ENCODE data around the gene GAB2.

GAB2 gene

GRCh38 chr11:78203184-78203583 is 214.4 kb downstream of the GAB2 start:
- DNase-seq (ENCODE audit: low spot score) = no peak

GRCh38 chr11:78202733-78203167 is 214.9 kb downstream of the GAB2 start:
- peak; percentile 46 for DNase-seq (ENCODE audit: low spot score)

- no peak for DNase-seq (ENCODE audit: low spot score)
Observed at GRCh38 chr11:78201096-78201818, 216.4 kb downstream of the GAB2 start.

- DNase-seq (ENCODE audit: low spot score) = no peak
Observed at GRCh38 chr11:78200553-78200952, 217.1 kb downstream of the GAB2 start.

- DNase-seq (ENCODE audit: low spot score) = no peak
Observed at GRCh38 chr11:78200061-78200460, 217.6 kb downstream of the GAB2 start.

- DNase-seq (ENCODE audit: low spot score) = no peak
Observed at GRCh38 chr11:78199653-78200015, 218.0 kb downstream of the GAB2 start.

GRCh38 chr11:78199015-78199652 is 218.5 kb downstream of the GAB2 start:
- no peak for DNase-seq (ENCODE audit: low spot score)

GRCh38 chr11:78197816-78198215 is 219.8 kb downstream of the GAB2 start:
- no peak for DNase-seq (ENCODE audit: low spot score)

GRCh38 chr11:78196661-78197091 is 220.9 kb downstream of the GAB2 start:
- DNase-seq (ENCODE audit: low spot score) = no peak

- DNase-seq (ENCODE audit: low spot score) = no peak
Observed at GRCh38 chr11:78195917-78196560, 221.6 kb downstream of the GAB2 start.

- no peak for DNase-seq (ENCODE audit: low spot score)
Observed at GRCh38 chr11:78194490-78194889, 223.1 kb downstream of the GAB2 start.

GRCh38 chr11:78193806-78194205 is 223.8 kb downstream of the GAB2 start:
- no peak for DNase-seq (ENCODE audit: low spot score)

GRCh38 chr11:78192911-78193351 is 224.7 kb downstream of the GAB2 start:
- no peak for DNase-seq (ENCODE audit: low spot score)

- DNase-seq (ENCODE audit: low spot score) = peak; percentile 14
Observed at GRCh38 chr11:78192223-78192719, 225.3 kb downstream of the GAB2 start.

GRCh38 chr11:78190871-78191538 is 226.6 kb downstream of the GAB2 start:
- no peak for DNase-seq (ENCODE audit: low spot score)

GRCh38 chr11:78190374-78190773 is 227.2 kb downstream of the GAB2 start:
- DNase-seq (ENCODE audit: low spot score) = no peak

- no peak for DNase-seq (ENCODE audit: low spot score)
Observed at GRCh38 chr11:78189851-78190250, 227.8 kb downstream of the GAB2 start.

- DNase-seq (ENCODE audit: low spot score) = no peak
Observed at GRCh38 chr11:78189174-78189724, 228.4 kb downstream of the GAB2 start.

GRCh38 chr11:78188286-78189173 is 229.1 kb downstream of the GAB2 start, which contains the start of the genes KCTD21 and USP35:
TSS of gene KCTD21 (minus strand) at chr11:78188626. CDS start at chr11:78174554, 14,072 bp downstream.
TSS of gene USP35 (plus strand) at chr11:78188919. CDS start at chr11:78196246, 7,327 bp downstream.
- DNase-seq (ENCODE audit: low spot score) = peak; percentile 97

GRCh38 chr11:78187366-78188285 is 230.0 kb downstream of the GAB2 start:
- DNase-seq (ENCODE audit: low spot score) = peak; percentile 79

Data from SW480 (cell line).